HEK293 (cell line): Measurements from ENCODE around the gene FOXP4.

Source experiments
- ELK4 ChIP-seq: IDR thresholded peaks from 2 replicates; pipeline ENCODE4 v1.6.1; 2011; ENCODE audit warnings: mild to moderate bottlenecking, low read depth, low read length, borderline replicate concordance
- YY1 ChIP-seq: fragments of 450-650 bp; formaldehyde crosslinking; IDR thresholded peaks from 2 replicates; pipeline ENCODE4 v1.5.1; 2018; ENCODE audit warnings: missing biosample characterization, missing genetic modification characterization
- ZNF24 ChIP-seq: fragments of 450-650 bp; formaldehyde crosslinking; IDR thresholded peaks from 2 replicates; pipeline ENCODE4 v1.5.1; 2016; ENCODE audit warnings: missing biosample characterization, missing genetic modification characterization
- ZNF398 ChIP-seq: fragments of 450-650 bp; formaldehyde crosslinking; IDR thresholded peaks from 2 replicates; pipeline ENCODE4 v1.5.1; 2017; ENCODE audit warnings: missing biosample characterization, missing genetic modification characterization
- ZNF530 ChIP-seq: fragments of 450-650 bp; formaldehyde crosslinking; IDR thresholded peaks from 2 replicates; pipeline ENCODE4 v1.5.1; 2016; ENCODE audit warnings: low read depth, missing biosample characterization, missing genetic modification characterization
- ZNF777 ChIP-seq: fragments of 450-650 bp; formaldehyde crosslinking; IDR thresholded peaks from 2 replicates; pipeline ENCODE4 v1.5.1; 2017; ENCODE audit warnings: missing biosample characterization, missing genetic modification characterization, borderline replicate concordance

- TF ChIP-seq ZNF24 (no peak), ELK4 (no peak), YY1 (tag by site-specific recombination) (no peak), ZNF777 (tag by site-specific recombination) (no peak), ZNF530 (tag by site-specific recombination) (no peak), ZNF398 (no peak)
Measured at GRCh38 chr6:41511443-41512060, 34.6 kb upstream of the FOXP4 start.
